NCI-H446 (cell line): ENCODE results near the gene PIP4K2C.
"Not testable (repeated sequence)": the region's sequence is repeated elsewhere in the genome, so short reads cannot be mapped to it uniquely, and the experiment has no call there.

Source experiments
- DNase-seq, 2 experiments: peaks; one replicate each; lab custom pipeline; 2025; lab: John Stamatoyannopoulos, UW

The PIP4K2C gene

DNA sequence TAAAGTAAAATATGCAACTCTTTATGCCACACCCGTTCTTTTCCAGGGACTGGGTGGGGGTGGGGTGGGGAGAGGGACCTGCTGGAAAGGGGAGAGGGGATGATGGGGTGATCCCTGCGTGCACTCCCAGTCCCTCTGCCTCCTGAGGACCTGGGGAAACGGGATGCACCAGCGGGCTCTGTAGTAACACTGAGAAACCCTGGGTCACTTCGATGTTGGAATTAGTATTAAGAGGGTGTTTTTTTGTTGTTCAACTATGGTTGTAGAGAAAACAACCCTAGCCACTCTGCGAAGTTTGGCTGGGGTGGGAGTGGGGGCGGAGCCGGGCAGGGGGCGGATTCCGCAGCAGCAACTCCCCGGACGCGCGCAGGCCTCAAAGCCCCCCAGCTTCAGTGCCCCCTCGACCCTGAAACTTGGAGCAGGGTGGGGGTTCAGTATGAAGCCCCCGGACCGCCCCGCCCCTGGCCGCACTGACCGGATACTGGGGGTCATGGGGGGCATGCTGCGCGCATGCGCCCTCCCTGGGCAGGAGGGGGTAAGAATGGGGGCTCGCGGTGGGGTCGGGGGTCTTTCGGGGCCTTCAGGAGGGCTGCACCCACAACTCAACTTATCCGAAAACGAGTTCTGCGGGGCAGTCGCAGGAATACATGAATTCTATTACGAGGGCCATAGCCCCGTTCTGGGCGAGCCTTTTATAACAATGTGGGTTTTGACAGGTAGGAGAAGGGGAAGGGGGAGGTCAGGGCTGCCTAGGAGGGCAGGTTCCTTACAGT is 19.0 kb downstream of the PIP4K2C start:
- DNase-seq = no peak

DNA sequence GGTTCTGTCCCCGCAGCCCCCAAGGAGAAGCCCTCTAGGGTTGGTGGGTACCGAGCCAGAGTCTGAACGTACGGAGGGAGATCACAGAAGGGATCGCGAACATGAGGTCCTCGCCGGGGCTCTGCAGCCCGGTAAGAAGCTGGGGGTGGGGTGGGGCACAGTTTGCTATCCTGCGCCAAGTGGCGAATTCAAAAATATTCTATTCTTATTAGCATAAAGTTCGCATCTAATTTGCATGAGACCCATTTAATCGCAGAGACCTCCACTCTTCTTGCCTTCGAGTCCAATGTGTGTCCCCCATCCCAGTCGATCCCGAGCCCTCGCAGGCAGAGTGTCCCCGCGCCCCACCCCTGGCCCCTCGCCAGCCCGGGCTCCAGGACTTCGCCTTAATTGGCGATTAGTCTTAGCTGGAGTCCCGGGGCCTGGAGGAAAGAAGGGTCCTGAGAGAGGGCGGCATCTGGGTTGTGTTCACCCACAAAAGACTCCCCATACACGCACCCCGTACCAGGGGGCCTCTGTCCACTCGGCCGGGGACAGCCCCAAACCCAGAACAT is 19.6 kb downstream of the PIP4K2C start:
- no peak for DNase-seq

GRCh38 chr12:57611108-57611826 is 20.3 kb downstream of the PIP4K2C start, which contains the start of gene ARHGEF25:
ARHGEF25 (plus strand) TSS chr12:57611435; CDS start chr12:57611895, 460 bp downstream.
- DNase-seq = peak in 1 of 2 experiments; percentile 69

DNA sequence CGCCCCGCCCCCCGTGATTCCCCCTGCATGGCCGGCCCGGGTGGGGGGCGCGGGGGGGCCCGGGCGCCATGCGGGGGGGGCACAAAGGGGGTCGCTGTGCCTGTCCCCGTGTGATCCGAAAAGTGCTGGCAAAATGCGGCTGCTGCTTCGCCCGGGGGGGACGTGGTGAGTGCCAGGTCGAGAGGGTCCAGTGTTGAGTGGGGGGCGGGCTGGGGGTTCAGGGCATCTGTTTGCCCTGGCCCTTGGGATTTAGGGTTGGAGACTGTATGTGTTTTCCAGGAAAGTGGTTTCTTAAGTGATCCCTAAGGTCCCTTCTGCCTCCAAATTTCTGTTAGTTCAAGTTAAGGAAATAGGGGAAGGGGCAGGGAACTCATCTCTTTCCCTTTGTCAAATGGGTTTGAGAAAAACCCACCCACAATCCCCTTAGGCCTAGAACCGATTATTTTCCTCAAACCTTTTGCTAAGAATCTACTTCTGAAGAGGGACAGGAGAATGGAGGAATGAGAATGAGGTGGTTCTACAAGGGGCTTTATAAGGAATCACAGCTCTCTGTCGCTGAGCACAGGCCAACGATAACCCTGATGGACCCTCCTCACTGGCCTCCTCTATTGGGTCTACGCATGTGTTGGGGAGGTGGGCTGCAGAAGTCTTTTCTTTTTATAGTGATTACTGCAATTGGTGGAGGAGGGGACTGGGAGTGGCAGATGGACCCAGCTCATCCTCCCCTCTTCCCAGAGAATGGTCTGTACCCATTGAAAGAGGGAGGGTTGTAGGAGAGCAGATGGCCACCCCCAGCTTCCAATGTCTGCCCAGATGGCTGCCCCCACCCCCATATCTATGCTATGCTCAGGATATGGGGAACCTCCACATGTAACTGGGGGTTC is 21.1 kb downstream of the PIP4K2C start:
- DNase-seq = peak; percentile 25 to 64

GRCh38 chr12:57612711-57613426 is 21.9 kb downstream of the PIP4K2C start:
- no peak for DNase-seq

GRCh38 chr12:57613427-57614109 is 22.6 kb downstream of the PIP4K2C start:
- no peak for DNase-seq

GRCh38 chr12:57614178-57614947 is 23.4 kb downstream of the PIP4K2C start:
- DNase-seq = peak in 1 of 2 experiments; percentile 15

- no peak for DNase-seq
Observed at GRCh38 chr12:57614948-57615500, 24.0 kb downstream of the PIP4K2C start.

DNA sequence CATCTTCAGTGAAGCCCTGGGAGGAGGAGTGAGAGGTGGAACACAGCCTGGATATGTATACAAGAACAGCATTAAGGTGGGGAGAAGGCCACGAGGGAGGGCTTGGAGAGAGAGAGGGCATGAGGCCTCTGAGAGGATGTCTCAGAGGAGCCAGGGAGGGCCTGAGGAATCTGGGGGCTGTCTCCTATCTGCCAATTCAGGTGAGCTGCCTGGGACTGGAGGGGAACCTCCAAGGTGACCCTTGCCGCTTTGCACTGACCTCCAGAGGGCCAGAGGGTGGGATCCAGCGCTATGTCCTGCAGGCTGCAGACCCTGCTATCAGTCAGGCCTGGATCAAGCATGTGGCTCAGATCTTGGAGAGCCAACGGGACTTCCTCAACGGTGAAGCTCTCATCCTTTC is 24.6 kb downstream of the PIP4K2C start:
- DNase-seq = no peak

DNA sequence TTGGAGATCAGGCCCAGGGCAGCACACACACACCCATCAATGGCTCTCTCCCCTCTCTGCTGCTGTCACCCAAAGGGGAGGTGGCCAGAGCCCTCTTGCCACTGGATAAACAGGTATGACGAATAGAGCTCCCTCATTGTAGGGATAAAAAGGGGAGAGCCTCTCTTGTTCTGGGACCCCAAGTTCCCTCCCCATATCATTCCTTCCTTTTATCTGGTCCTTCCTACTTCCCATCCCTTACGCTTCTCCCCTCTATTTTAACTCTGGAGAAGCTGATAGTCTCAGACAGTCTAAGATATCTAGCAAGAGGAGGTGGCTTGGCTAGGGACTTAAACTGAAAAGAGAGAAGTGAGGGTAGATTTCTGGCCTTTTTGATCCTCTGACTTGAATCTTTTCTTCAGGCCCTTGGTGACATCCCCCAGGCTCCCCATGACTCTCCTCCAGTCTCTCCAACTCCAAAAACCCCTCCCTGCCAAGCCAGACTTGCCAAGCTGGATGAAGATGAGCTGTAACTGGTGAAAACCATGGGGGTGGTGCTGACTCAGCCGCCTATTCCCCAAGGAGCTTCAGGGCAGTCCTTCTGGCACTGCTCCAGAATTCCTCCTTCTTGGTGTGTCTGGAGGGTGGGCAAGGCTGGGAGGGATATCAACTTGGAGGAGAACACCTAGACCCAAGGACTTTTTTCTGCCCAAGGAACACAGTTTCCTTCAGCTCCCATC is 25.6 kb downstream of the PIP4K2C start:
- peak in 1 of 2 experiments; percentile 15 for DNase-seq

GRCh38 chr12:57617942-57618341 is 26.9 kb downstream of the PIP4K2C start:
- DNase-seq = no peak

DNA sequence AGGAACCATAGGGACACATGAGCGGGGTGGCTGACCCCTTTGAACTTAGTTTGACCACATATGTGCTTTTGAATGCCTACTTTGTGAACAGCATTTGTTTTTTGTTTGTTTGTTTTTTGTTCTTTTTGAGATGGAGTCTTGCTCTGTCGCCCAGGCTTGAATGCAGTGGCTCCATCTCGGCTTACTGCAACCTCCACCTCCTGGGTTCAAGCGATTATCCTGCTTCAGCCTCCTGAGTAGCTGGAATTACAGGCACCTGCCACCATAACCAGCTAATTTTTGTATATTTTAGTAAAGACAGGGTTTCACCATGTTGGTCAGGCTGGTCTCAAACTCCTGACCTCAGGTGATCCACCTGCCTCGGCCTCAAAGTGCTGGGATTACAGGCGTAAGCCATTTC is 27.4 kb downstream of the PIP4K2C start:
- DNase-seq = not testable (repeated sequence)

DNA sequence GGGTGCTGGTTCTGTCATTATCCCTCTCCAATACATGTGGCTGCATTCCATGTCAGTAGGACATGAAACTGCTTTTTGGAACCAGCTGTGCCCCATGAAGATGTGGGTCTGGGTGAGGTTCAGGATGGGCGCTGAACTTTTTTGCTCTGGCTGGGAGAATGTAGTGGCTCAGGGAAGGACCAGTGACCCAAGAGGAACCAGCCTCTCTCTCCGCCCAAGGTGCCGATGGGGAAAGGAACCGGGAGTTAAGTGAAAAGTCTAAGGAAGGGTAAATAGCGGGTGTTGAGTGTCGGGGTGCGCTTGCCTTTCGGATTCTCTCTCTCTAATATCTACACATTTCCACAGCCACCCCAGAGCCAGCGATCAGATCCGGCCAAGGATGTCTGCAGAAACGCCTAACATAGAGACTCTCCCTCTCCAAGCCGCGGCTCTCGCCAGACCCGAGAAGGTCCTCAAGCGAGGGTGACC is 28.0 kb downstream of the PIP4K2C start:
- no peak for DNase-seq

DNA sequence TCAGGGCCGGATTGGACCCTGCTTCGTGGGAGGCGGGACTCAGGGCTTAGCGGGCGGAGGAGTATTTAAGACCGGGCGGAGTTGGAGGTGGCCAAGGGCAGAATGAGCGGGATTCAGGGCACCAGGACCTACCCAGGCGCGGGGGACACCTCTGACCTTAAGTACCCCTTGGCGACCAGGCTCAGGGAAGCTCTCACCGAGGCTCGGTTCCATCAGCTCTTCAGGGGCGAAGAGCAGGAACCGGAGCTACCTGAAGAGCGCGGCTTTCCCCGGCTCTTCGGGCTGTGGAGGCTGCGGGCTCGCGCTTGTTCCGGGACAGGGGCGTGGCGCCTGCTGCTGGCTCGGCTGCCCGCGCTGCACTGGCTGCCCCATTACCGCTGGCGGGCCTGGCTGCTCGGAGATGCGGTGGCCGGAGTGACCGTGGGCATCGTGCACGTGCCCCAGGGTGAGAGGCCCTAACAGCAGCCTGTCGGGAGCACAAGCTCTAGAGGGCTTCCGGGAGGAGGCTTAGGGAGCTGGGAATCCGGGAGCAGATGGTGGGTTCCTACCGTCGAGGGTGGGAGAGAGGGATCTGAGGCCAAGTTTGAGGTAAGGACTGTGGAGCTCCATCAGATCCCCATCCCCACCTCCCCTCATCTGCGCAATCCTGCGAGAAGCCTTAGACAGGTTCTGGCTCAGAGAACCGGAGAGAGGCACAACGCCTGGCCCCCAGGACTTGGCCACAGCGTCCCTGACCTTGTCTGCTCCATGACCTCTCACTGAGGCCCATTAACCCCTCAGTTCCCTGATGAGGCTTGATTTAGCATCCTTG is 28.6 kb downstream of the PIP4K2C start:
- DNase-seq = no peak

DNA sequence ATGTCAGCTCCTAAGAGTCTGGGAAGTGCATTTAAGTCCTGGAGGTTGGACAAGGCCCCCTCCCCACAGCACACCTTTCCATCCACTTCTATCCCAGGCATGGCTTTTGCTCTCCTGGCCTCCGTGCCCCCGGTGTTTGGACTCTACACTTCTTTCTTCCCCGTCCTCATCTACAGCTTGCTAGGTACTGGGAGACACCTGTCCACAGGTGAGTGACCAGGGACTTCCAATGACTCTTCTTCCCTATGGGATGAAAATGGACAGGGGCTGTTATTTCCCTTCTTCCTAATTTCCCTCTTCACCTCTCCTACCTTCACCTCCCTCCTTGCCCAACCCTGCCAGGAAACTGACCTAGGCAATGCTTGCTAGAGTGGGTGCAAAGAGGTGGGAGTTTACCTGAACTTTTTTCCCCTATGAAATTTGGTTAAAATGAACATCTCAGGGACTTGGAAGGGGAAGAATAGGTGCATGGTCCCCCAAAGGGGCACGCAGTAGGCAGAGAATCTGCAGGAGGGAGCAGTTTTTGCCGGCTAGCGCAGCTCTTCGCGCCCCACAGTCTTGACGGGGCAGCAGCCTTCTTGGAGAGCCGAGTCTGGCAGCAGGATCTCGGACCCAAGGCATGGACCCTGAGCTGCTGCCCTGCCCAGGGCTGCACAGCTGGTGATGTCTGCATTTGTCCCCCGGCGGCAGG is 29.4 kb downstream of the PIP4K2C start:
- DNase-seq = no peak

DNA sequence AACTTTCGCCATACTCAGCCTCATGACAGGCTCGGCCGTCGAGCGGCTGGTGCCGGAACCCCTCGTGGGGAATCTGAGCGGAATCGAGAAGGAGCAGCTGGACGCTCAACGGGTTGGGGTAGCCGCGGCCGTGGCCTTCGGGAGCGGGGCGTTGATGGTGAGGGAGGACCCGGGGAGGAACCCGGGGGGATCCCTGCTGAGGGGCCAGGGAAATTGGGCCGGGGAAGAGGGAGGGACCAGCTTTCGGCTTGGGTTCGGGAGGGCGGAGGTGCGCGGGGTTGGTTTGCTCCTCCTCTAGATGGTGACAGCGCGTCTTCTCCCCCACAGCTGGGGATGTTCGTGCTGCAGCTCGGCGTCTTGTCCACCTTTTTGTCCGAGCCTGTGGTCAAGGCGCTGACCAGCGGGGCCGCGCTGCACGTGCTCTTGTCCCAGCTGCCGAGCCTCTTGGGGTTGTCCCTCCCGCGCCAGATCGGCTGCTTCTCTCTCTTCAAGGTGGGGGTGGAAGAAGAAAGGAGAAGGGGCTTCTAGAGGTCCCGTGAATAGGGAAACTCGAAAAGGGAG is 30.0 kb downstream of the PIP4K2C start:
- DNase-seq = no peak
